K562 (cell line): Measurements from ENCODE around the gene MAPRE2. TPM values are rescaled to one million over a fixed set of nuclear protein-coding genes. Genes with fewer than 3 reads are reported as not detected.

Source experiments
- DDX20 ChIP-seq: fragments of 450-650 bp; IDR thresholded peaks from 2 replicates; pipeline ENCODE4 v1.6.1; 2016; ENCODE audit warnings: missing genetic modification characterization, low read depth, mild to moderate bottlenecking, missing compliant biosample characterization, moderate library complexity
- DPF2 ChIP-seq: fragments of 450-650 bp; IDR thresholded peaks from 2 replicates; pipeline ENCODE4 v1.6.1; 2016
- polyA plus RNA-seq, 8 experiments: library from polyadenylated mRNA; depleted of rRNA in 4 of 8; stranded (reverse) in 5 of 8; unstranded in 3 of 8; fragments of >200 nt; fragmentation: Nextera tagmentation in 2 of 8; fragmentation: Illumina TruSeq in 1 of 8; extraction: Ambion mirVana in 2 of 8; extraction: Trizol in 1 of 8; gene quantifications; 2 replicates each; pipeline versions ENCODE4 v1.2.1 to v1.2.3, GENCODE V29; 2011 to 2014; ENCODE audit warnings: inconsistent platforms in 1 of 8, missing spikeins in 1 of 8
- total RNA-seq, 7 experiments: library from RNA; depleted of rRNA in 6 of 7; stranded (reverse); fragments of >200 nt in 6 of 7; fragmentation: Illumina TruSeq in 2 of 7; extraction: Trizol in 2 of 7; gene quantifications; 2 replicates each; pipeline versions ENCODE4 v1.2.1 to v1.2.3, GENCODE V29; 2011 to 2021; ENCODE audit warnings: low replicate concordance in 1 of 7
- TF ChIP-seq, protein P1 (sequence below): fragments of 450-650 bp; IDR thresholded peaks from 2 replicates; pipeline ENCODE4 v1.6.1; 2016; ENCODE audit warnings: low read depth

Gene MAPRE2
- total and polyA plus RNA-seq, 9 of the 15 experiments (the other 6 are each of a cell fraction or from before 2014, with no cell fraction given): 32.3 to 70.7 (median 40.7) TPM

DNA sequence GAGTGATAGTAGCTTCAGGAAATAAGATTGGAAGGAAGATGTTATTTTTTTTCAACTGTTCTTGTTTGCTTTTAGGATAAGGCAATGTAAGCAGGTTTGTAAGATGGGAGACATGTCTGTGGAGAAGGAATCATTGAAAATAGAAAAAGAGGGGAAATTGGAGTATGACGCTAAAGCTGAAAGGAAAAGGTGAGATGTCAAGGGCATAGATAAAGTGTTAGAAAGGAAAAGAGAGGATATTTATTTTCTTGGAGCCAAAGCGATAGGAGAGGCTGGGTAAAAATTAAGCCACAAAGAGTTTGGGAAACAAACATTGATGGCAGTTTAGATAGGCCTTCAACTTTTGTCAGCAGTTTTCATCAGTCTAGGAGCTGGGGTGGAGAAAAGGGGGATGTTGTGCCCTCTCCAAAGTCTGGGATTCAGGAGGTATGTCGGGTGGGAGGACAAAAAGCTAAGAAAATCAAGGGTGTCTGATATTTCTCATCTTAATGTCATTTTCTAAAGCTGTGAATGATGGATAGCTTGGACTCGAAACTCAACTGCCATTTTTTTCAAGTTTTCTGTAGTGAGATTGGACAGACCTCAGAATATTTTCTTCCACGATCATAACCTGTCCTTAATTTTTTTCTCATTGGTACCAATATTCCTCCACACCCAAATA is 63.3 kb downstream of the MAPRE2 start (continued):
- TF ChIP-seq, protein P1, sequence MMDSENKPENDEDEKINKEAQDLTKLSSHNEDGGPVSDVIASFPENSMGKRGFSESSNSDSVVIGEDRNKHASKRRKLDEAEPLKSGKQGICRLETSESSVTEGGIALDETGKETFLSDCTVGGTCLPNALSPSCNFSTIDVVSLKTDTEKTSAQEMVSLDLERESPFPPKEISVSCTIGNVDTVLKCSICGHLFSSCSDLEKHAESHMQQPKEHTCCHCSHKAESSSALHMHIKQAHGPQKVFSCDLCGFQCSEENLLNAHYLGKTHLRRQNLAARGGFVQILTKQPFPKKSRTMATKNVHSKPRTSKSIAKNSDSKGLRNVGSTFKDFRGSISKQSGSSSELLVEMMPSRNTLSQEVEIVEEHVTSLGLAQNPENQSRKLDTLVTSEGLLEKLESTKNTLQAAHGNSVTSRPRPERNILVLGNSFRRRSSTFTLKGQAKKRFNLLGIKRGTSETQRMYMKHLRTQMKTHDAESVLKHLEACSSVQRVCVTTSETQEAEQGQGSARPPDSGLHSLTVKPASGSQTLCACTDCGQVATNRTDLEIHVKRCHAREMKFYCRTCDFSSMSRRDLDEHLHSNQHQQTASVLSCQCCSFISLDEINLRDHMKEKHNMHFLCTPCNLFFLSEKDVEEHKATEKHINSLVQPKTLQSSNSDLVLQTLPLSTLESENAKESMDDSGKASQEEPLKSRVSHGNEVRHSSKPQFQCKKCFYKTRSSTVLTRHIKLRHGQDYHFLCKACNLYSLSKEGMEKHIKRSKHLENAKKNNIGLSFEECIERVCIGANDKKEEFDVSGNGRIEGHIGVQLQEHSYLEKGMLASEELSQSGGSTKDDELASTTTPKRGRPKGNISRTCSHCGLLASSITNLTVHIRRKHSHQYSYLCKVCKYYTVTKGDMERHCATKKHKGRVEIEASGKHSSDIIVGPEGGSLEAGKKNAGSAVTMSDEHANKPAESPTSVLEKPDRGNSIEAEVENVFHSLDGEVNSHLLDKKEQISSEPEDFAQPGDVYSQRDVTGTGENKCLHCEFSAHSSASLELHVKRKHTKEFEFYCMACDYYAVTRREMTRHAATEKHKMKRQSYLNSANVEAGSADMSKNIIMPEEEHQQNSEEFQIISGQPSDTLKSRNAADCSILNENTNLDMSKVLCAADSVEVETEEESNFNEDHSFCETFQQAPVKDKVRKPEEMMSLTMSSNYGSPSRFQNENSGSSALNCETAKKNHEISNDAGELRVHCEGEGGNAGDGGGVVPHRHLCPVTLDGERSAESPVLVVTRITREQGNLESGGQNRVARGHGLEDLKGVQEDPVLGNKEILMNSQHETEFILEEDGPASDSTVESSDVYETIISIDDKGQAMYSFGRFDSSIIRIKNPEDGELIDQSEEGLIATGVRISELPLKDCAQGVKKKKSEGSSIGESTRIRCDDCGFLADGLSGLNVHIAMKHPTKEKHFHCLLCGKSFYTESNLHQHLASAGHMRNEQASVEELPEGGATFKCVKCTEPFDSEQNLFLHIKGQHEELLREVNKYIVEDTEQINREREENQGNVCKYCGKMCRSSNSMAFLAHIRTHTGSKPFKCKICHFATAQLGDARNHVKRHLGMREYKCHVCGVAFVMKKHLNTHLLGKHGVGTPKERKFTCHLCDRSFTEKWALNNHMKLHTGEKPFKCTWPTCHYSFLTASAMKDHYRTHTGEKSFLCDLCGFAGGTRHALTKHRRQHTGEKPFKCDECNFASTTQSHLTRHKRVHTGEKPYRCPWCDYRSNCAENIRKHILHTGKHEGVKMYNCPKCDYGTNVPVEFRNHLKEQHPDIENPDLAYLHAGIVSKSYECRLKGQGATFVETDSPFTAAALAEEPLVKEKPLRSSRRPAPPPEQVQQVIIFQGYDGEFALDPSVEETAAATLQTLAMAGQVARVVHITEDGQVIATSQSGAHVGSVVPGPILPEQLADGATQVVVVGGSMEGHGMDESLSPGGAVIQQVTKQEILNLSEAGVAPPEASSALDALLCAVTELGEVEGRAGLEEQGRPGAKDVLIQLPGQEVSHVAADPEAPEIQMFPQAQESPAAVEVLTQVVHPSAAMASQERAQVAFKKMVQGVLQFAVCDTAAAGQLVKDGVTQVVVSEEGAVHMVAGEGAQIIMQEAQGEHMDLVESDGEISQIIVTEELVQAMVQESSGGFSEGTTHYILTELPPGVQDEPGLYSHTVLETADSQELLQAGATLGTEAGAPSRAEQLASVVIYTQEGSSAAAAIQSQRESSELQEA: 0 out of 2 replicates have a peak, but pooled peaks have one; percentile 17
- TF ChIP-seq DDX20 (tag) (0 out of 2 replicates have a peak, but pooled peaks have one; percentile 15), DPF2 (peak; percentile 62)
